ENCODE results near the gene SMAD6.

DNA sequence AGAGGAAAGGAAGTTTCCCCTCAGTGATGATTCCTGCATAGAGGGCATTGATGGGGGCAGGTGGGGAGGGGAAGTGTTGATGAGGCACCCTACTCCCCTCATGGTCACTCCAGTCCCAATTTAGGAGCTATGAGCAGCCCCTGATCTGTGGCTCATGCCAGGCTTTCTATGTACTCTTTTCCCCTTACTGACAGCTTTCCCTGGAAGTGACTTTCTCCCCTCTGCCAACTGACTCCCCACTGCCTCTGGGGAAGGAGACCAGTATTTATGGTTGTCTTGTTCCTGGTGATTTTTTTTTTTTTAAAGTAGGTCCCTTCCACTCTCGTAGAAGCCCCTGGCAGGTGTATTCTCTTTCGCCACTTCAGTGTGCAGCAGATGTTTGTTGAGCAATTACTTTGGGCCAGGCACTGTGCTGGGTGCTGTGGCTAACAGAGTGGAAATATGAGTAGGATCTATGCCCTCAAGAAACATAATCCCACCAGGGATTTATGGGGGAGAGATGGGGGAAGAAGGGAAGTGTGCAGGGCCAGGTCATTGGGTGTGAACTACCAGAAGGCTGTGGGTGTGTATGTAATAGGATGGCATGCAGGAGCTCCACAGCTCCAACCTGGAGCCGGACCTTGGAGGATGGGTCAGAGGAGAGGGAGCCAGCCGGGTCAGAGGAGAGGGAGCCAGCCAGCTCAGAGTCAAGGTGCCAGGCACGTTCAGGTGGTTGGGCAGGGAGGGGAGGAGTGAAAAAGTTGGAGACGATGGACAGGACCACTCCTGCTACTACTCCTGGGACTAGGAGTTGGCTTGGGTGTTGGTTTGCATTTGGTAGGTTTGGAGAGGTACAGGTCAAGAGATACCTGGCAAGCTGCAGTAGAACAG lies 3.5 kb downstream of the SMAD6 start:
- TF ChIP-seq EZH2 (IDR thresholded peaks at IDR 0.05; ENCODE audit: borderline replicate concordance, insufficient read depth, low read length, poor library complexity, severe bottlenecking) (no peak), CTCF (IDR thresholded peaks at IDR 0.05; ENCODE audit: poor library complexity, severe bottlenecking) (no peak), SMC3 (conservative IDR thresholded peaks at IDR 0.05; ENCODE audit: poor library complexity) (no peak), EP300 (conservative IDR thresholded peaks at IDR 0.05; ENCODE audit: poor library complexity, severe bottlenecking) (no peak), RAD21 (conservative IDR thresholded peaks at IDR 0.05) (no peak), POLR2AphosphoS5 (IDR thresholded peaks at IDR 0.05) (no peak), MXI1 (conservative IDR thresholded peaks at IDR 0.05; ENCODE audit: poor library complexity, severe bottlenecking) (no peak), REST (IDR thresholded peaks at IDR 0.05; ENCODE audit: borderline replicate concordance) (no peak)

Data from neural cell (in vitro differentiated cells).